ENCODE results near the gene MTMR3. TPM values are rescaled to one million over a fixed set of nuclear protein-coding genes. Genes with fewer than 3 reads are reported as not detected.

MTMR3 gene
- total RNA-seq, 1 experiment from 2014 or later, result 27.0 TPM

GRCh38 chr22:29934596-29934995 is 51.6 kb downstream of the MTMR3 start:
- BruUV-seq (replicated peaks), result no TSS peak
- ChIA-PET RAD21 (ENCODE audit: low non-redundant PET in 1 of 2, low total read pairs in 2 of 2, uncharacterized antibody in 2 of 2, unreplicated experiment in 2 of 2) (no interaction called here), POLR2A (no interaction called here), CTCF (no interaction called here)
- H3K4me3 ChIP-seq (replicated peaks in 1 of 2; ENCODE audit: low read depth in 1 of 2, low read length in 2 of 2), result no peak overlapping the region
- no peak overlapping the region for H3K4me2 ChIP-seq (ENCODE audit: low read length)
- no peaks in the 10 kb centered on the region for H3K27me3 ChIP-seq (ENCODE audit: insufficient read depth, low read length)
- H2AFZ ChIP-seq (ENCODE audit: low read depth, low read length, poor library complexity, severe bottlenecking), result no peak overlapping the region
- H3K79me2 ChIP-seq (ENCODE audit: insufficient read depth, low read length), result peaks cover 51% of the 10 kb centered on the region
- ATAC-seq (no peak), DNase-seq (ENCODE audit: low read depth, low spot score) (no peak)
- H3K9me2 ChIP-seq (ENCODE audit: insufficient read depth), result no peaks in the 10 kb centered on the region
- intact Hi-C loops (cut with micrococcal nuclease), result no loop called here
- TF ChIP-seq CEBPB (IDR thresholded peaks at IDR 0.05; ENCODE audit: low read depth), result no peak
- no peak for TF ChIP-seq JUND (IDR thresholded peaks at IDR 0.05)
- no peak for TF ChIP-seq MAX (IDR thresholded peaks at IDR 0.05)
- TF ChIP-seq ZBTB33 (IDR thresholded peaks at IDR 0.05; ENCODE audit: extremely low read depth, insufficient replicate concordance, low read length), result no peak
- H3K9ac ChIP-seq (ENCODE audit: low read length), result no peak overlapping the region
- no peaks in the 10 kb centered on the region for H3K36me3 ChIP-seq (ENCODE audit: control insufficient read depth in 1 of 2, insufficient read depth in 2 of 2, low read length in 2 of 2)
- no peaks in the 10 kb centered on the region; the same call in 1 of the 2 replicates for H4K20me1 ChIP-seq (ENCODE audit: insufficient read depth)
- no peak overlapping the region for H3K27ac ChIP-seq (ENCODE audit: low read depth, low read length)
- peaks cover 0 to 4% of the 10 kb centered on the region in 2 experiments; a peak in 1 of 4 replicates for H3K9me3 ChIP-seq (ENCODE audit: control insufficient read depth in 1 of 2, insufficient read depth in 1 of 2, low read depth in 1 of 2, low read length in 2 of 2)
- no peaks in the 10 kb centered on the region for H3K4me1 ChIP-seq (ENCODE audit: control insufficient read depth in 1 of 2, insufficient read depth in 2 of 2, low read length in 2 of 2)

DNA sequence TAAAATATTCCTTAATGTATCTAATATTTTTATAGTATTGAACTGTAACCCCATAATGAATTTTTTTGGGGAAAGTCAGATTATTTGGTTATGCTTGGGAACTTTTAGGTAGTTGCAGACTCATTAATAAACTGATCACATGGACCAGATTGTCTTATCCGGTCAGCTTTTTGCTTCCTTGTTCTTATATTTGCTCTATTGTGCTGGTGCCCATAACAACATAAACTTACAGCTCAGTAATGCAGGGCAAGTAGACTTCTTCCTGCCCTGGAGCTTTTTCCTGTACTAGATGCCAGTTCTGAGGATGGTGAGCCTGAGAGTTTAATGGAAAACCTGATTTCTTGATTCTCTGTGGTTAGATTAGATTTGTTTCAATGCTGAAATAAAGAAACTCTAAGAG is 53.2 kb downstream of the MTMR3 start:
- intact Hi-C loops (cut with micrococcal nuclease), result no loop called here
- CTCF ChIA-PET, result no interaction called here
- Histone ChIP-seq H3K27ac (ENCODE audit: low read depth, low read length) (no peak overlapping the region), H2AFZ (ENCODE audit: low read depth, low read length, poor library complexity, severe bottlenecking) (no peak overlapping the region), H3K79me2 (ENCODE audit: insufficient read depth, low read length) (peaks cover 42% of the 10 kb centered on the region), H3K4me2 (ENCODE audit: low read length) (no peak overlapping the region), H3K9ac (ENCODE audit: low read length) (no peak overlapping the region), H3K9me2 (ENCODE audit: insufficient read depth) (no peaks in the 10 kb centered on the region), H3K27me3 (ENCODE audit: insufficient read depth, low read length) (no peaks in the 10 kb centered on the region), H3K9me3 (ENCODE audit: control insufficient read depth in 1 of 2, insufficient read depth in 1 of 2, low read depth in 1 of 2, low read length in 2 of 2) (peaks cover 0 to 5% of the 10 kb centered on the region in 2 experiments; a peak in 1 of 4 replicates), H3K4me3 (replicated peaks in 1 of 2; ENCODE audit: low read depth in 1 of 2, low read length in 2 of 2) (no peak overlapping the region), H3K4me1 (ENCODE audit: control insufficient read depth in 1 of 2, insufficient read depth in 2 of 2, low read length in 2 of 2) (no peaks in the 10 kb centered on the region), H3K36me3 (ENCODE audit: control insufficient read depth in 1 of 2, insufficient read depth in 2 of 2, low read length in 2 of 2) (no peaks in the 10 kb centered on the region), H4K20me1 (ENCODE audit: insufficient read depth) (no peaks in the 10 kb centered on the region; the same call in 1 of the 2 replicates)
- no TSS peak for BruUV-seq (replicated peaks)
- RAD21 ChIA-PET (ENCODE audit: low non-redundant PET in 1 of 2, low total read pairs in 2 of 2, uncharacterized antibody in 2 of 2, unreplicated experiment in 2 of 2), result no interaction called here
- no peak for ATAC-seq
- POLR2A ChIA-PET, result no interaction called here
- DNase-seq (ENCODE audit: low read depth, low spot score), result no peak
- TF ChIP-seq ZNF274 (IDR thresholded peaks at IDR 0.05; ENCODE audit: low read depth, low read length) (no peak), FOSL1 (IDR thresholded peaks at IDR 0.05; ENCODE audit: low read depth) (no peak), POLR2A (IDR thresholded peaks at IDR 0.05; ENCODE audit: borderline replicate concordance, extremely low read depth, insufficient read depth, insufficient read length) (no peak), JUND (IDR thresholded peaks at IDR 0.05) (no peak), YY1 (IDR thresholded peaks at IDR 0.05; ENCODE audit: extremely low read depth, insufficient replicate concordance, low read depth, low read length) (no peak), EZH2phosphoT487 (IDR thresholded peaks at IDR 0.05; ENCODE audit: borderline replicate concordance) (no peak), CEBPB (IDR thresholded peaks at IDR 0.05; ENCODE audit: low read depth) (no peak), RAD21 (IDR thresholded peaks at IDR 0.05; ENCODE audit: low read depth) (no peak), EGR1 (IDR thresholded peaks at IDR 0.05; ENCODE audit: low read depth) (no peak), SP1 (IDR thresholded peaks at IDR 0.05; ENCODE audit: low read depth) (no peak), ZBTB33 (IDR thresholded peaks at IDR 0.05; ENCODE audit: extremely low read depth, insufficient replicate concordance, low read length) (no peak), ELF1 (IDR thresholded peaks at IDR 0.05; ENCODE audit: borderline replicate concordance, low read depth) (no peak)
- TF ChIP-seq, protein P1, sequence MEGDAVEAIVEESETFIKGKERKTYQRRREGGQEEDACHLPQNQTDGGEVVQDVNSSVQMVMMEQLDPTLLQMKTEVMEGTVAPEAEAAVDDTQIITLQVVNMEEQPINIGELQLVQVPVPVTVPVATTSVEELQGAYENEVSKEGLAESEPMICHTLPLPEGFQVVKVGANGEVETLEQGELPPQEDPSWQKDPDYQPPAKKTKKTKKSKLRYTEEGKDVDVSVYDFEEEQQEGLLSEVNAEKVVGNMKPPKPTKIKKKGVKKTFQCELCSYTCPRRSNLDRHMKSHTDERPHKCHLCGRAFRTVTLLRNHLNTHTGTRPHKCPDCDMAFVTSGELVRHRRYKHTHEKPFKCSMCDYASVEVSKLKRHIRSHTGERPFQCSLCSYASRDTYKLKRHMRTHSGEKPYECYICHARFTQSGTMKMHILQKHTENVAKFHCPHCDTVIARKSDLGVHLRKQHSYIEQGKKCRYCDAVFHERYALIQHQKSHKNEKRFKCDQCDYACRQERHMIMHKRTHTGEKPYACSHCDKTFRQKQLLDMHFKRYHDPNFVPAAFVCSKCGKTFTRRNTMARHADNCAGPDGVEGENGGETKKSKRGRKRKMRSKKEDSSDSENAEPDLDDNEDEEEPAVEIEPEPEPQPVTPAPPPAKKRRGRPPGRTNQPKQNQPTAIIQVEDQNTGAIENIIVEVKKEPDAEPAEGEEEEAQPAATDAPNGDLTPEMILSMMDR (IDR thresholded peaks at IDR 0.05 in 2 of 3, conservative IDR thresholded peaks at IDR 0.05 in 1 of 3; ENCODE audit: borderline replicate concordance in 1 of 3, insufficient read depth in 1 of 3, low read depth in 2 of 3, low read length in 2 of 3), result no peak

All from HCT116 (cell line).